Measurements from ENCODE around the gene KCNN3. TPM values are rescaled to one million over a fixed set of nuclear protein-coding genes. Genes with fewer than 3 reads are reported as not detected.

KCNN3 gene
- total RNA-seq, 1 experiment from 2014 or later = 1.3 TPM

- Mint-ChIP-seq H3K36me3 (no peaks in the 10 kb centered on the region), H3K27me3 (ENCODE audit: low read depth) (no peaks in the 10 kb centered on the region), H3K9me3 (no peaks in the 10 kb centered on the region), H3K4me3 (no peak overlapping the region), H3K27ac (no peak overlapping the region), H3K4me1 (peaks cover 2% of the 10 kb centered on the region; the same call in 1 of the 2 replicates)
- ChIA-PET CTCF (interaction anchor here (1.9 kb wide), 1 partner anchor 9 kb away, joined by 4 read pairs; no protein-coding TSS in a partner anchor), POLR2A (no interaction called here)
- ATAC-seq = no peak
- DNase-seq (ENCODE audit: low spot score) = no peak
- TF ChIP-seq ZSCAN18 (CRISPR knock-in tag; IDR thresholded peaks at IDR 0.05) (no peak), ZNF423 (CRISPR knock-in tag; IDR thresholded peaks at IDR 0.05) (no peak), ZNF138 (CRISPR knock-in tag; conservative IDR thresholded peaks at IDR 0.05) (no peak), ZNF396 (CRISPR knock-in tag; IDR thresholded peaks at IDR 0.05; ENCODE audit: borderline replicate concordance) (no peak)
- TF ChIP-seq, protein P1, sequence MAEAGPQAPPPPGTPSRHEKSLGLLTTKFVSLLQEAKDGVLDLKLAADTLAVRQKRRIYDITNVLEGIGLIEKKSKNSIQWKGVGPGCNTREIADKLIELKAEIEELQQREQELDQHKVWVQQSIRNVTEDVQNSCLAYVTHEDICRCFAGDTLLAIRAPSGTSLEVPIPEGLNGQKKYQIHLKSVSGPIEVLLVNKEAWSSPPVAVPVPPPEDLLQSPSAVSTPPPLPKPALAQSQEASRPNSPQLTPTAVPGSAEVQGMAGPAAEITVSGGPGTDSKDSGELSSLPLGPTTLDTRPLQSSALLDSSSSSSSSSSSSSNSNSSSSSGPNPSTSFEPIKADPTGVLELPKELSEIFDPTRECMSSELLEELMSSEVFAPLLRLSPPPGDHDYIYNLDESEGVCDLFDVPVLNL (CRISPR knock-in tag; IDR thresholded peaks at IDR 0.05; ENCODE audit: borderline replicate concordance, low read depth) = no peak
Measured at GRCh38 chr1:154716614-154717527, 153.2 kb downstream of the KCNN3 start.

- H3K27me3 Mint-ChIP-seq (ENCODE audit: low read depth) = no peaks in the 10 kb centered on the region
- H3K36me3 Mint-ChIP-seq = no peaks in the 10 kb centered on the region
- H3K27ac Mint-ChIP-seq = no peak overlapping the region
- POLR2A ChIA-PET = no interaction called here
- no peaks in the 10 kb centered on the region for H3K9me3 Mint-ChIP-seq
- DNase-seq (ENCODE audit: low spot score) (no peak), ATAC-seq (no peak)
- CTCF ChIA-PET = interaction anchor here (1.7 kb wide), 1 partner anchor 162 kb away, joined by 7 read pairs; no protein-coding TSS in a partner anchor
- H3K4me1 Mint-ChIP-seq = peaks cover 2% of the 10 kb centered on the region; the same call in 1 of the 2 replicates
- H3K4me3 Mint-ChIP-seq = no peak overlapping the region
- no peak for TF ChIP-seq ATF2 (CRISPR knock-in tag; IDR thresholded peaks at IDR 0.05; ENCODE audit: borderline replicate concordance, low read depth)
- TF ChIP-seq EMX1 (CRISPR knock-in tag; IDR thresholded peaks at IDR 0.05) = no peak
- no peak for TF ChIP-seq TEAD4 (CRISPR knock-in tag; IDR thresholded peaks at IDR 0.05)
- TF ChIP-seq, protein P2, sequence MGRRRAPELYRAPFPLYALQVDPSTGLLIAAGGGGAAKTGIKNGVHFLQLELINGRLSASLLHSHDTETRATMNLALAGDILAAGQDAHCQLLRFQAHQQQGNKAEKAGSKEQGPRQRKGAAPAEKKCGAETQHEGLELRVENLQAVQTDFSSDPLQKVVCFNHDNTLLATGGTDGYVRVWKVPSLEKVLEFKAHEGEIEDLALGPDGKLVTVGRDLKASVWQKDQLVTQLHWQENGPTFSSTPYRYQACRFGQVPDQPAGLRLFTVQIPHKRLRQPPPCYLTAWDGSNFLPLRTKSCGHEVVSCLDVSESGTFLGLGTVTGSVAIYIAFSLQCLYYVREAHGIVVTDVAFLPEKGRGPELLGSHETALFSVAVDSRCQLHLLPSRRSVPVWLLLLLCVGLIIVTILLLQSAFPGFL (CRISPR knock-in tag; IDR thresholded peaks at IDR 0.05; ENCODE audit: borderline replicate concordance) = no peak
- TF ChIP-seq NR3C1 (CRISPR knock-in tag; conservative IDR thresholded peaks at IDR 0.05; ENCODE audit: low read depth) = no peak
- TF ChIP-seq, protein P3, sequence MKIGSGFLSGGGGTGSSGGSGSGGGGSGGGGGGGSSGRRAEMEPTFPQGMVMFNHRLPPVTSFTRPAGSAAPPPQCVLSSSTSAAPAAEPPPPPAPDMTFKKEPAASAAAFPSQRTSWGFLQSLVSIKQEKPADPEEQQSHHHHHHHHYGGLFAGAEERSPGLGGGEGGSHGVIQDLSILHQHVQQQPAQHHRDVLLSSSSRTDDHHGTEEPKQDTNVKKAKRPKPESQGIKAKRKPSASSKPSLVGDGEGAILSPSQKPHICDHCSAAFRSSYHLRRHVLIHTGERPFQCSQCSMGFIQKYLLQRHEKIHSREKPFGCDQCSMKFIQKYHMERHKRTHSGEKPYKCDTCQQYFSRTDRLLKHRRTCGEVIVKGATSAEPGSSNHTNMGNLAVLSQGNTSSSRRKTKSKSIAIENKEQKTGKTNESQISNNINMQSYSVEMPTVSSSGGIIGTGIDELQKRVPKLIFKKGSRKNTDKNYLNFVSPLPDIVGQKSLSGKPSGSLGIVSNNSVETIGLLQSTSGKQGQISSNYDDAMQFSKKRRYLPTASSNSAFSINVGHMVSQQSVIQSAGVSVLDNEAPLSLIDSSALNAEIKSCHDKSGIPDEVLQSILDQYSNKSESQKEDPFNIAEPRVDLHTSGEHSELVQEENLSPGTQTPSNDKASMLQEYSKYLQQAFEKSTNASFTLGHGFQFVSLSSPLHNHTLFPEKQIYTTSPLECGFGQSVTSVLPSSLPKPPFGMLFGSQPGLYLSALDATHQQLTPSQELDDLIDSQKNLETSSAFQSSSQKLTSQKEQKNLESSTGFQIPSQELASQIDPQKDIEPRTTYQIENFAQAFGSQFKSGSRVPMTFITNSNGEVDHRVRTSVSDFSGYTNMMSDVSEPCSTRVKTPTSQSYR (CRISPR knock-in tag; IDR thresholded peaks at IDR 0.05) = no peak
- TF ChIP-seq, protein P4, sequence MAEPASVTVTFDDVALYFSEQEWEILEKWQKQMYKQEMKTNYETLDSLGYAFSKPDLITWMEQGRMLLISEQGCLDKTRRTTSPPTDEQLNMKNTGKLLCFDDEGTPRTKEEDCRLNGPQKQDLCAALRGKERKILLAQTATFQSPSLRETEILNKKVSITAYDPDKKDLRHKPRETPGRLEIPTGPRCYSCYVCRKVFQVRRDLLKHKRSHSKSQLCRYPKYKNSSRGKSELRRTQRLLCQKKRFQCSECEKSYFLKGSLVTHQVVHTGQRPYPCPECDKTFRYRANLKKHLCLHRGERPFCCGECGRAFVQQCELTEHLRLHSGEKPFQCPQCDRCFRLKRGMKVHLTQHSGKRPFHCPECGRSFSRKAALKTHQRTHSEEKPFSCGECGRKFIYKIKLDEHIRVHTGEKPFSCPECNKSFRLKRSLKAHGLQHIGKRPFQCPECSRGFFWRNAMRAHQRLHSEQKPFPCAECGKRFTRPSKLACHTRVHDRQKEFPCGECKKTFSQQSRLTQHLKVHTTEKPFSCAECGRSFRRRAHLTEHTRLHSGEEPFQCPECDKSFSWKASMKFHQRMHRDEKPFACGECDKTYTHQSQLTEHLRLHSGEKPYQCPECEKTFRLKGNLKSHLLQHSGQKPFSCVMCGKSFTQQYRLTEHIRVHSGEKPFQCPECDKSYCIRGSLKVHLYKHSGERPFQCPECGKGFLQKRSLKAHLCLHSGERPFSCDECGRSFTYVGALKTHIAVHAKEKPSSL (CRISPR knock-in tag; conservative IDR thresholded peaks at IDR 0.05) = no peak
- TF ChIP-seq, protein P5, sequence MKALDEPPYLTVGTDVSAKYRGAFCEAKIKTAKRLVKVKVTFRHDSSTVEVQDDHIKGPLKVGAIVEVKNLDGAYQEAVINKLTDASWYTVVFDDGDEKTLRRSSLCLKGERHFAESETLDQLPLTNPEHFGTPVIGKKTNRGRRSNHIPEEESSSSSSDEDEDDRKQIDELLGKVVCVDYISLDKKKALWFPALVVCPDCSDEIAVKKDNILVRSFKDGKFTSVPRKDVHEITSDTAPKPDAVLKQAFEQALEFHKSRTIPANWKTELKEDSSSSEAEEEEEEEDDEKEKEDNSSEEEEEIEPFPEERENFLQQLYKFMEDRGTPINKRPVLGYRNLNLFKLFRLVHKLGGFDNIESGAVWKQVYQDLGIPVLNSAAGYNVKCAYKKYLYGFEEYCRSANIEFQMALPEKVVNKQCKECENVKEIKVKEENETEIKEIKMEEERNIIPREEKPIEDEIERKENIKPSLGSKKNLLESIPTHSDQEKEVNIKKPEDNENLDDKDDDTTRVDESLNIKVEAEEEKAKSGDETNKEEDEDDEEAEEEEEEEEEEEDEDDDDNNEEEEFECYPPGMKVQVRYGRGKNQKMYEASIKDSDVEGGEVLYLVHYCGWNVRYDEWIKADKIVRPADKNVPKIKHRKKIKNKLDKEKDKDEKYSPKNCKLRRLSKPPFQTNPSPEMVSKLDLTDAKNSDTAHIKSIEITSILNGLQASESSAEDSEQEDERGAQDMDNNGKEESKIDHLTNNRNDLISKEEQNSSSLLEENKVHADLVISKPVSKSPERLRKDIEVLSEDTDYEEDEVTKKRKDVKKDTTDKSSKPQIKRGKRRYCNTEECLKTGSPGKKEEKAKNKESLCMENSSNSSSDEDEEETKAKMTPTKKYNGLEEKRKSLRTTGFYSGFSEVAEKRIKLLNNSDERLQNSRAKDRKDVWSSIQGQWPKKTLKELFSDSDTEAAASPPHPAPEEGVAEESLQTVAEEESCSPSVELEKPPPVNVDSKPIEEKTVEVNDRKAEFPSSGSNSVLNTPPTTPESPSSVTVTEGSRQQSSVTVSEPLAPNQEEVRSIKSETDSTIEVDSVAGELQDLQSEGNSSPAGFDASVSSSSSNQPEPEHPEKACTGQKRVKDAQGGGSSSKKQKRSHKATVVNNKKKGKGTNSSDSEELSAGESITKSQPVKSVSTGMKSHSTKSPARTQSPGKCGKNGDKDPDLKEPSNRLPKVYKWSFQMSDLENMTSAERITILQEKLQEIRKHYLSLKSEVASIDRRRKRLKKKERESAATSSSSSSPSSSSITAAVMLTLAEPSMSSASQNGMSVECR (CRISPR knock-in tag; IDR thresholded peaks at IDR 0.05; ENCODE audit: borderline replicate concordance) = no peak
- TF ChIP-seq ATF1 (CRISPR knock-in tag; IDR thresholded peaks at IDR 0.05) = no peak
- no peak for TF ChIP-seq ZNF263 (CRISPR knock-in tag; IDR thresholded peaks at IDR 0.05; ENCODE audit: low read depth)
Measured at GRCh38 chr1:154716011-154716410, 154.1 kb downstream of the KCNN3 start.

All from WTC11 (cell line).